GM21528 (cell line): ENCODE results near the gene SIRT5.

Experiments
- ATAC-seq: cut with Tn5 transposase; IDR thresholded peaks from one replicate; pipeline ENCODE4 v1.9.1; 2021; ENCODE audit warnings: mild to moderate bottlenecking, moderate library complexity; ENCODE audit not compliant: unreplicated experiment, low FRiP score

Gene SIRT5

DNA sequence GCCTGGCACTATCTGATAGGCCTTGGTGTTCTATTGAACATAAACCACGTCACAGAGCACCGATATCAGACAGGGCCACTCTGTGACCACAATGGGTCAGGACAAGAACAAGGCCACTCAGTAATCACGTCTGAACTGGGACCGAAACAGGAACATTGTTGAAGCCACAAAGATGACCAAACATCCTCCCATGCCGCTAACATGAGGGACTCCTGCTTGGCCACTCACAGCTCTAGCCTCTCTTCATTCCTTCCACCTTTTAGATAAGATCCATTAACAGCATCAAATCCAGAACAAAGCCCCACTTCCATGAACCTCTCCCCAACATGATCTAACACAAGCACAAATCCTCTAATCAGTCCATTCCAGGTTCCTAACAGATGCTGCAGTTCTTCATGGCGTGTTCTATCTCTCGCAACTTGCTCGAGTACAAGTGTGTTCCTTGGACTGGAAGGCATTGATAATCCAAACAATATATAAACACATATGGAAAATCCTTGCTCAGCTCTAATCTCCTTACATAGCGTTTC lies 7.4 kb downstream of the SIRT5 start:
- no peak for ATAC-seq

DNA sequence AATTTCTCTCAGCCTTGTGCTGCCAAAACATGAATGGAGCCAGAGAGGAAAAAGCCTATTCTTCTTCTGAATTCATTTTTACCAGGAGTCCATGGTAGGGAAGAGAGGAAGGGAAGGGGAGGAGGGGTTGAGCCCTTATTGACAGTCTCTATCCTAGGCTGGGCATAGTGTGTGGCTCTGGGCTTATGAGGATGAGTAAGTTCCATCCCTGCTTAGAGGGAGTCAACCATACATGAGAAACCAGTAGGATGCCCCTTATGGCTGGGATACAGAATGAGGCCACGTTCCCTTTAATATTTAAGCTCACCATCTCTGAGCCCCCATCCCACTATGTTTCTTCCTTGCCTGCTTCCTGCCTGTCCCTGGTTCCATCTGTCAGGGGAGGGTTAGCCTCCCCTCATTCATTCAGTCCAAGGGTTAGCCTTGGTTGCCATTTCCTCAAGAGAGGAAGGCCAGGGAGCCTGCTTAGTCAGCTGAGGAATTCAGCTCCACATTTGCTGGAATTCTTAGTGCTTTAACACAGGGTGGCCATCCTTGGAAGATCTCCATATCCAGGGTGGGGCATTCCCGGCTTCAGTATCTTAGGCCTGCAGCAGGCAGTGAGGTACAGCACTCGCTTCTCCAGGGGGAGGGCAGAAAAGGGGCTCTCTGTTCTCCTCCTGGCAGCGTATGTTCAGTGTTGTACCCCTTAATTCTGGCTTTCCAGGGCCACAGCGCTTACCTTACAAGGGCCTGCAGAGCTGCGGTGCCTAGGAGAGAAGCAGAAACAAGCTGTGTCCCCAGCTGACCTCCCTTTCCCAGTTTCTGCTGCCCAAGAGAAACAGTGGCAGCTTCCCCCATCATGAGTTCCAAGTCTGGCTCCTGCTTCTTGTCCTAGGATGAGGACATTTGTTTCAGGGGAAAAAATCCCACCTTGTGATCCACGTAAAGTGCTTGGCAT lies 12.5 kb downstream of the SIRT5 start:
- ATAC-seq = no peak

DNA sequence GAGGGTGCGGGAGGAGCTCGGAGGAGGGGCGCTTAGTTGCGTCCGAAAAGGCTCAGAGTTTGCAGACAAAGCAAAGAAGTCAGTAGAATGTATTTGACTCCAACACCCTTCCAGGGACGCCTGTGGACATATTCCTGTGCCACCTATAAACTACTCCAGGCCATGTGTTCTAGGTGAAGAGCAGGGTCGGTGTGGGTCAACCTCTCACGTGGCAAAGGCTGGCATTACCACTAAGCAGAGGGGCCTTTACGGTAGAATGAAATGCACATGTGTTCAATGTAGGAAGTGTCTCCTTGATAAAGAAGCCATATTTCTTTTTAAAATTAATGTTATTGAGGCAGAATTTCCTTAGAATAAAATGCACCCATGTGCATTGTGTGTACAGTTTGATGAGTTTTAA lies 15.4 kb downstream of the SIRT5 start:
- no peak for ATAC-seq

- ATAC-seq = no peak
These were observed 16.3 kb downstream of the SIRT5 start for GRCh38 chr6:13590574-13591153.

DNA sequence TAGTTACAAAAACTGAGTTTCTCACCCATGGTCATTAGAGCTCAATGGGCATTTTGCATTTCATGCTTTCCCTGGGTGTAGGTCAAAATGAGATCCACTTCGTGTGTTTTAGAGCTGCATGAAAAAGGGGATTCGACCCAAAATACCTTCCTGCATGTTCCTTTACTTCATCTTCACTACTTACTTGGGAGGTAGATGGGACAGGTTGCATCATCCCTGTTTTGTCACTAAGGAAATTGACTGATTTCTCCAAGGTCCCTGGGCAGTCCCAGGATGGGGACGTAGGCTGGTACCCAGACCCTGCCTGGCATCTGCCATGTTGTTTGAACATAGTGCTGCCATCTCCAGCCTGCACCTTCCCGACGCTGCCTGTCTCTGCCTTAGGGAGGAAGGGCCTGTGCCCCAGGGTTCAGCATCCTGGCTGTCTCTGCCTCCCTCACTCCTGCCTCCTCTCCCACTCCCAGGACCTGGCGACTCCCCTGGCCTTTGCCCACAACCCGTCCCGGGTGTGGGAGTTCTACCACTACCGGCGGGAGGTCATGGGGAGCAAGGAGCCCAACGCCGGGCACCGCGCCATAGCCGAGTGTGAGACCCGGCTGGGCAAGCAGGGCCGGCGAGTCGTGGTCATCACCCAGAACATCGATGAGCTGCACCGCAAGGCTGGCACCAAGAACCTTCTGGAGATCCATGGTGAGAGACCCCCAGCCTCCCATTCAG lies 17.0 kb downstream of the SIRT5 start:
- ATAC-seq = no peak

DNA sequence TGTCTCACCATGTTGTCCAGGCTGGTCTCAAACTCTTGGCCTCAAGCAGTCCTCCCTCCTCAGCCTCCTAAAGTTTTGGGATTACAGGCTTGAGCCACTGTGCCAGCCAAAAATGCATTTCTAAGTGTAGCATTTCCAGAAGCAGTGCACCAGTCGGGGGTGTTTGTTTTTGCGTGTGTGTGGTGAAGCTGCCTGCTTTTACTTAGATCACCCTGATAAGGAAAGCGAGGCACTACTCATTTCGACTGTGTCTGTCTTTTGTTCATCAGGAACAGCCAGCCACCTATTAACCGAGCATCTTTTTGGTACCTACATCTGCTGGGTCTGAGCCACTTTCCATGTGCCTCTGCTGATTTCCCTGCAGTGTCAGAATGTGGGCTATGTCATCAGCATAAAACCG lies 18.7 kb downstream of the SIRT5 start:
- ATAC-seq = no peak

DNA sequence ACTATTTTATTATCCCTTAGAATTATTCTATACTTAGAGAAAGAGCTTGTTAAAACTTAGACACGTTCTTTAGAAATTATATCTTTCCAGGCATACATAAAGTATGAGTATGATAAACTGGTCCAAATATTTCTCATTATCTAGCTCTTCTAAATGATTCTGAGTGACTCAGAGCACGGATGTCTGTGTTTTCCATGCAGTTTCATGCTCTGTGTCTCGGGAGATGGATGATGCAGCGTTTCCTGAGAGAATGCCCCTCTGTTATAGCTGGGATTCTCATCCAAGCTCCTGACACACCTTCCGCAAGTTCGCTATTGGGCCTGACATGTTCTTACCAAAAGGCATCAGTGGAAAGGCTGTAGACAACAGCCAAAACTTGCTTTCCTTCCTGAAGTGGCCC lies 19.3 kb downstream of the SIRT5 start:
- no peak for ATAC-seq

GRCh38 chr6:13597073-13597472 lies 22.7 kb downstream of the SIRT5 start:
- ATAC-seq = no peak

DNA sequence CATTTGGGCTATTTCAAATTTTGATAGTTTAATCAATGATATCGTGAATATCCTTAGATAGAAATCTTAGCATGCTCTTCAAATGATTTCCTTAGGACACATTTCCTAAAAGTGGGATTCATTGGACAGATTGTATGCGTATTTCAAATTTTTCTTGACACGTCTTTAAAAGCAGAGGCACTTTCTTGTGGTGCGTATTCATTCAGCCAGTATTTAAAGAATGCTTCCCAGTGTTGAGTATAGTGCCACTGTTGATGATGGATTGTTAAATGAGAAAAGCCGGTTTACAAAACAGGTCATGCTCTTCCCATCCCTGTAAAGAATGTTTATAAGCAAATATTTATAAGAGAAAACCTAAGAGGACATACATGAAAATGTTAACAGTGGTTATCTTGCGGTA lies 25.6 kb downstream of the SIRT5 start:
- no peak for ATAC-seq

DNA sequence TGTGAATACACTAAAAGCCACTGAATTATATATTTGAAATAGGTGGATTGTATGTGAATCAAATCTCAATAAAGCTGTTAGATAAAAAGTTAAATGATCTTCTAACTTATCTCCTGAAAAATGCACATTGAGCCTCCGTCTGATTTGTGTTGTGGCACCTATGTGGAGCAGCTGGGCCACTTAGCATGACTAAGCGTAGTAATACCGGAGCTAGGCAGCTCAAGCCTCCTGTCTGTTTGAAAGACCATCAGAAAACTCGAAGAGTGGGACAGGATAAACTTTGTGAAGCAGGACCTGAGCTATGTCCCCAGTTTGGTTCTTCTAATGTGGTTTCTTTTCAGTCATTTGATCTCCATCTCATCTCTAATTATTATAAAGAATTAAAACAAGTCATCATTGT lies 29.7 kb downstream of the SIRT5 start:
- ATAC-seq = no peak

DNA sequence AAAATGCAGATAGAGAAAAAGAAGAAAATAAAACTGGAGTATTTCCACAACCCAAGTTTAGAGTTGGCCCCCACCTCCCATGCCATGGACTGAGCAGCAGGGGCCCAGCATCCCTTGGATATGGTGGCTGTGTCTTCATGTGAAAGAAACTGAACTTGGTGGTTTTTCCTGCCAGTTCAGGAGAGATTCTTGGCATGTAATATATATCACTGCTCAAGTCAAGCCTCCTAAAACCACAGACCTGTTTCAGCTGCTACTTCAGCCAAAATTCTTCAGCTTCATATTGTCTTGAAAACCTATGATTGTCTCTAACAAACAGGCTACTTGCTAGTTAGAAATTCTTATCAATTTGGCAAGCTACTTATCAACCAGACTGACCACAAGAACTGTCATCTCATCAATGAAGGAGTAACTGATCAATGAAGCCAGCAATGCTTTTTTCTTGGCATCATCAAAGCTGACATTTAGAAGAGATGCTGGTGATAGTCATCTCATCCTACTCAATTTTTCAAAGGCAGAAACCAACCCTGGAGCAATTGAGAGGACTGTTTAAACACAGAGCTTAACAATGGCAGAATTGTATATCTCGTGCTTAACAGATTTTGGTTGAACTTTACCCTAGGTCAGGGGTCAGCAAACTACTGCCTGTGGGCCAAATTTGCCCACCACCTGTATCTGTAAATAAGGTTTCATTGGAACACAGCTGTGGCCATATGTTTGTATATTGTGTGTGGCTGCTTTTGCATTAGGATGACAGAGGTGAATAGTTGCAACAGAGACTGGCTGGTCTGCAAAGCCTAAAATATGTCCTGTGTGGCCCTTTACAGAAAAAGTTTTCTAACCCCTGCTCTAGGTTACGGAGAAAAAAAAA lies 30.4 kb downstream of the SIRT5 start:
- ATAC-seq = no peak

DNA sequence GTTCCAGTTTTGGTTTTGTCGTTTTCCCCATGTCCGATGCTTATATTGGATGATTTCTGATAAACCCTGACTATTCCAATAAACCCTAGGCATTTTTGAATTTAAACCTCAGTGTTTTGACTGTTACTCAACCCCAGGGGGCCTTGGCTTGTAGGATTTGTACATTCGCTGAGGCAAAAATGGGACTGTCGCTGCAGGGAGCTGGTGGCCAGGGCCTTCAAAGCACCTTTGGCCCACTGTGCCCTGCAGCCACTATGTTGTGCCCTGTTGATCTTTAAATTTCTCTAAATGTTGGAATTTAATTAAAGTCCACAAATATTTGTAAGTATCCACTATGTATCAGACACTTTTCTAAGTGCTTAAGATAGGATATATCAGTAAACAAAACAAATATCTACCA lies 31.2 kb downstream of the SIRT5 start:
- no peak for ATAC-seq

GRCh38 chr6:13611715-13612114 lies 37.3 kb downstream of the SIRT5 start:
- ATAC-seq = no peak

DNA sequence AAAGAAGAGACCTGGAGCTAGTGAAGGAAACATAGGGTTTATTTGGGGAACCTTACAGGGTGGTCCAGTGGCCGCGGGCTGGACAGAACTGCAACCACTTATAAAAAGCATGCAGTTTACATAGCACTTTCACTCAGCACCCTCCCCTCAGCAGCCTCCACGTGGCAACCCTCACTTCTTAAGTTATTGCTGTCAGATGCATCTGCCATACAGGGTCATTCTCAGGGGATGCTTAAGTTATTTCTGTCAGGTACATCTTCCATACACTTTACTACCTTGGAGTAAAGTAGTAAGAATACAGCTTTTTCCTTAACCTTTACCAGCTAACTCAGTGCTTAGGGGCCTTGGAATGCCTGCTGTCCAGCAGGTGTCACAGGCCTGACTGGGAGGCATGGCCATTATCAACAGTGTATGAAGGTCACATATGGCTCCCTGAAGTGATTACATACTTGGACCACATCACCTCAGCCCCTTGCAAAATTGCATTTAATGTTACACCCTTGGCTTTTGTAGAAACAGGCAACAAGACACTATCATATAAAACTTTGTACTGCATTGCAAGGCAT lies 38.7 kb downstream of the SIRT5 start:
- ATAC-seq = no peak

DNA sequence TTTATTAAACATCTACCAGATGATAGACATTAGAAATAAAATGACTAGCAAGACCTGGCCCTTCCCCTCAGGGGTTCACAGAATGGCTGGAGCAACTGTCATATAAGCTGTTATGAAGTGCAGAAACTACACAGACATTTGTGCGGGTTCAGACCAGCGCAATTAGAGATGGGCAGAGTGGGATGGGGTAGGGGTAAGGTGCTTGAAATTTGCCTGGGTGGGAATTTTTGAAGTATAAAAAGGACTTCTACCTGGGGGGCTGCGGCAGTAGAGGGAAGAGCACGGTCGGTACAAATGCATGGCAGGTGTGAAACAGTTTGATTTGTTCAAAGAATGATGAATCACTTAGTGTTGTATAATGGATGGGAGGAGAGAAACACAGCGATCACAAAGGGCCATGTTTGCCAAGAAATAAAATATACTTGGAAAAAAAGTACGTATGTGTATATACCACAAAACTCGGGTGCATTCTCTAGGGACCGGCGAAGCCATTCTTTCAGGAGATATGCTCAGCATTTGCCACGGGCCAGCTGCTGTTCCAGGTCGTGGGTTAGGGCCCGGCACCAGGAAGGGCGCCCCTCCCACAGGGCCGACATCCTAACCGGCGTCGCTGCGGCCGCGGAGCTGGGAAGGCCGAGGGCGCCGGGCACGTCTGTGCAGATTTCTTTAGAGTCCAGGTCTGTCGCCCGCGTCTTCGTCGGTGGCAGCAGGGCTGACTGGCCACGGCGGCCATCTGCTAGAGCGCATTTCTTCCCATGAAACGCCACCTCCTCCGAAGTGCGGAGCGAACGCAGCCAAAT lies 39.9 kb downstream of the SIRT5 start:
- ATAC-seq = peak; percentile 27

DNA sequence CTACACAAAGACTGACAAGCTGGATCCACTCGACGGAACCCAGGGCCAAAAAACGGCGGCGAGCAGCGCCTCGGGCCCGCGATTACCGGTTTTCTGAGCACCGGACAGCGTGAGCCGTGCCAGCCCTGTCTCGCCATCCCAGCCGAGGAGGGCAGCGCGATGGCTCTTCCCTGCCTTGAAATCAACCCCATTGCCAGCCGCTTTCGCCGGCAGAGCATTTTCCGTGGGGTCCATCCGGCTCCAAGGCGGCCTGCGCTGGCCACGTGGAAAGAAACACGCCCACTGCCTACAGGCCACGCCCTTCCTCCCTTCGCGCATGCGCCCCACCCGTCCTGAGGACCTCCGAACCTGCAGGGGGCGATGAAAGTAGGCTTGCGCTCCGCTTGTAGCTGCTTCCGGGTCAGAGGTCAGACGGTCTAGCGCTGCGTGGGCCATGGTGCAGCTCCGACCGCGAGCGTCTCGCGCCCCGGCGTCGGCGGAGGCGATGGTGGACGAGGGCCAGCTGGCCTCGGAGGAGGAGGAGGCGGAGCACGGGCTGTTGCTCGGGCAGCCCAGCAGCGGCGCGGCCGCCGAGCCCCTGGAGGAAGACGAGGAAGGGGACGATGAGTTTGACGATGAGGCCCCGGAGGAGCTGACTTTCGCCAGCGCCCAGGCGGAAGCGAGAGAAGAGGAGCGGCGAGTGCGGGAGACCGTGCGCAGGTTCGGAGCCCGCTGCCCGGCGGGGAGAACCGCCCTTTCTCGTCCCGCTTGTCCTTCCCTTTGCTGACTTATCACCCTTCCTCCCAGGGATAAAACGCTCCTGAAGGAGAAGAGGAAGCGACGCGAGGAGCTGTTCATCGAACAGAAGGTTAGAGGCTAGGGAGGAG lies 40.8 kb downstream of the SIRT5 start, which contains the start of gene NOL7:
TSS of gene NOL7 (plus strand) at position 410 of the 866 bp plus-strand sequence. CDS start at position 434, 24 bp downstream.
- ATAC-seq = peak; percentile 88

DNA sequence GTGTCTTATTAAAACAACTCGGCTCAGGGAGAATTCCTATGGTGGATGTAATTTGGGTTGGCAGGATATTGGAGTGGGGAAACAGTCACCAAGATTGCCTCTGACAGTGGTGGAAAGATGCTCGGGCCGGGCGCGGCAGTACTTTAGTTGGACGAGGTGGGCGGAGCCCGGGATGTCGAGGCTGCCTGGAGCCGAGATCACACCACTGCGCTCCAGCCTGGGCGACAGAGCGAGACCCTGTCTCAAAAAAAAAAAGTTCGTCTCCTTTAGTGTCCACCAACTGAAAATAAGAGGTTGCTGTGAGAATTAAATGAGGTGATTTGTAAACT lies 41.4 kb downstream of the SIRT5 start:
- no peak for ATAC-seq

- ATAC-seq = no peak
These were observed 42.7 kb downstream of the SIRT5 start for GRCh38 chr6:13617066-13617465.
